GM18517 (cell line): ENCODE data around the gene IL12RB2.

Source experiments
- ATAC-seq: cut with Tn5 transposase; IDR thresholded peaks from one replicate; pipeline ENCODE4 v1.9.1; 2021; ENCODE audit warnings: mild to moderate bottlenecking, moderate library complexity; ENCODE audit not compliant: unreplicated experiment

IL12RB2 gene

DNA sequence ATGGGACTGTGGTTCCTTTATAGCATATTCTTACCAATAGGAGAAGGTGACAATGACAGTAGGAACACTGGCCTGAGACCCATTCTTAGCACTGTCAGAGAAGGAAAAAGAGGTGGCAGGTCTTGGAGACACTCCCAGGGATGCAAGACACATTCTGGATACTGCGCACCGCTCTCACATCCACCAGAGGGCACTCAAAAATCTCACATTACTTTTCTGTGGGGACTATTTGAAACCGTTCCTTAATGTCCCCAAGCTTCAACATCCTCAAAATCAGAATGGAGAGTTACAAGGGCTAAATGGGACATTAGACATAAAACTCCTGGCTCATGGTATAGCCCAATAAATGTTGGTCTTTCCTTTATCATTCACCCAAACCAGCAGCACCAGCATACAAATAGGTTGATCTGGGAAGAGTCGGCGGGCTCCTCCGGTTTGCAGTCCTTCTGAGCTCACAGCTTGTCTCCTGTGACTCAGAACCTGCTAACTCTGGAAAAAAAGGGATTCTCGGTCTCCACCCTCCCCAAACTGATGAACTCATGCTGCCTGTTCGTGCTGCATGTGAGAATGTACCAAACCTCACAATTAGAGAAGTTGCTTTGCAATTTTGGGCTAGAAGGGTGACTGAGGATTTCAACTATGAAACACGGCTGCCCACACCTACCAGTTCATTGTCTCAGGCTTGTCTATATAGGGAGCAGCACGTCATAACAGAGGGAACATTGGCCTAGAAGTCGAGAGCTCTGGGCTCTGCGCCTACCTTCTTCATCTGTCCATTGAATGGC lies 40.2 kb downstream of the IL12RB2 start:
- peak; percentile 50 for ATAC-seq

DNA sequence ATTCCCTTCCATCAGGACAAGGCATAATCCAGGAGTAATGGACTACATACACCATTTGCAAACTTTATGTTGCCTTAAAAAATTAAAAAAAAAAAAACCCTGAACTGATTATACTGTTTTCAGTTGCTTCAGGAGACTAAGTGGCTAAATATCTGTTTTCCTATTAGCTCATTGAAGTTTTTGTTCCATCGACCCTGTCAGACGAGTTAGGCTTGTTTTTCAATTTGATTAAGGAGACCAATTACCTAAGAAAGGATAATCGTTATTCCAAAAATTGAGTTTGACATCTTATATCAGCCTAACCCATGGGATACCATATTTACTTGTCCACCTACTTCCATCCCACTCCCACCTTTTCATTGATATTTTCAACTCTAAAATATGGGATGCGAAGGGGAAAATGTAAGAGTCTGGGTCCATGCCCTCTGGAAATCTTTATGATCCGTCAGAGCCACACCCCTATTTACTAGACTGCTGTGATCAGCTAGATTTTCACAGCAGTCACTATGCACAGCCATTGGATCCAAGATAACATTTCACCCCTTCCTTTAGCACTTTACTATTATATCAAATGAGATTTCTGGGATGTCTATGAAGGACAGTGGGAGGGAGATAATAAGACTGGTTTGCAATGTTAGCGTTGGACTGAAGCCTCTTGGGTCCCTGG lies 41.0 kb downstream of the IL12RB2 start:
- ATAC-seq = no peak

DNA sequence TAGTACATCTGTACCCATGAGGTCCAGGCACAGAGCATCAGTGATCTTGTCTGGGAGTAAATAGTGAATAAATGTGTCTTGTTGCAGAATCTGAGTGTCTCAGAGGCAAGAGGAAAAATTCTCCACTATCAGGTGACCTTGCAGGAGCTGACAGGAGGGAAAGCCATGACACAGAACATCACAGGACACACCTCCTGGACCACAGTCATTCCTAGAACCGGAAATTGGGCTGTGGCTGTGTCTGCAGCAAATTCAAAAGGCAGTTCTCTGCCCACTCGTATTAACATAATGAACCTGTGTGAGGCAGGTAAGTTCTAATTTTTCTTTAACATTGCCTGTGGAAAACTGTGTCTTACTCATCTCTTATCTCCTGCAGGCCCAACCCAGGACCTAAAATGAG lies 43.1 kb downstream of the IL12RB2 start:
- no peak for ATAC-seq

DNA sequence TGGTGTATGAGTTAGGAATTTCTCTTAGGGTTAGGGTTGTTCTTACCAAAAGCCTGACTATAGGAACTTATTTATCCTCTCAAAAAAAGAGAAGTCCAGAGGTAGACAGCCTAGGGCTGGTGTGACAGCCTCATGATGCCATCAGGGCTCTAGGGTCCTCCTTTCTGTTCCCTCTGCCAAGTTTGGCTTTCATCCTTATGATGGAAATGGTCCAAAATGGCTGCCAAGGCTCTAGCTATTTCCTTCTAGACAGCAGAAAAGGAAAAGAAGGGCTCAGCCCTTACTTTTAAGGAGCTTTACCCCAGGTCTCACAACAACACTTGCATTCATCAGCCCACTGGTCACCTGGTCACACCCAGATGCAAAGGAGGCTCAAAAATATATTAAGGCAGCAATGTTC lies 44.5 kb downstream of the IL12RB2 start:
- no peak for ATAC-seq

DNA sequence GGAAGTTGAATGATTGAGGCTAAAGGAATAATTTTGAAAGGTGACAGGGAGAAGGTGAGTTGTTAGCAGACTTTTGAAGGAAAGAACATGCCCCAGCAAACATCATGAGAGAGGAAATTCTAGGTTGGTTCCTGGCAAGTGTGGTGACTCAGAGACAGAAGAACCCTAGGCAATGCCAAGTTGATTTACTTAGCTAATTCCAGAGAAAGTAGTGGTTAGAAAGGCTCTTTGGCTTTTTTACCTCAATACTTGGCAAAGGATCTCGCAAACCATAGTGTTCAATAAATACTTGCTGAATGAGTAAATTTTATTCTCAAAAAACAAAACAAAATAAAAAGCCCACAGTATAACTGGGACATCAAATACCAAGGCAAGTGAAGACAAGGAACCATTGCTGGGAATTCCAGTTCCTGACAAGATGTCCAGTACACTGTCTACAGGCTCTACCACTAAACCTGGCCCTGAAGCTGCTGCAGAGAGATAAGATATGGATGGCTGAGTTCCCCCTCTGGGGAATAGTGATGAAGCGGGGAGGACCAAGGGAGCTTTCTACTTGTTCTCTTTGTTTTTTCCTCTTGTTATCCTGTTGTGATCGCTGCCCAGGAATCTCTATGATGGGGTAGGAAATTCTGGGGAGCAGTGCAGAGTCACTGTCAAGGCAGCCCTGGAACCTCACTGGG lies 48.2 kb downstream of the IL12RB2 start:
- ATAC-seq = no peak

DNA sequence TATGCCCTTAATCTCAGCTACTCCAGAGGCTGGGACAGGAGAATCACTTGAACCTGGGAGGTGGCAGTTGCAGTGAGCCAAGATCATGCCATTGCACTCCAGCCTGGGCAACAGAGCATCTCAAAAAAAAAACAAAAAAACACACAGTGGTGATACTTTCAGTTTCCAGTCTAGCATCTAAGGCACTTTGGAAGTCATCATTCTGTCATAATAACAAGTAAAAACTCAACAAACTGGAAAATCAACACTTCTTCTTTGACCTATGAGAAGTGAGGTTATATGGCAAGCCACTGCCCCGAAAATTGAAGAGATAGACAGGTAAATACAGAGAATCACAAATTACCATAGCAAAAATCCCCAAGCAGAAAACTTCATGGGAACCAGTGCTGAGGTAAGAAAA lies 51.9 kb downstream of the IL12RB2 start:
- no peak for ATAC-seq

DNA sequence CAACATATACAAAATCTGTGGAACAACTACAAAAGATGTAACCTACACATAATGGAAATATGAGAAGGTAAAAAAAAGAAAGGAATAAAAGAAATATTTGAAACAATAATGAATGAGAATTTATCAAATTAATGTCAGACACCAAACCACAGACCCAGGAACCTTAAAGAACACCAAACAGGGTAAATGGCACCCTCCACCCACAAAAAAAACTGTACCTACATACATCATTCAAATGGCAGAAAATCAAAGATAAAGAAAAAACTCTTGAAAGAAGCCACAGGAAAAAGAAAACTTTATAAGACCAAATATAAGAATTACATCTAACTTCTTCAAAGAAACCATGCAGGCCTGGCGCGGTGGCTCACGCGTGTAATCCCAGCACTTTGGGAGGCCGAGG lies 54.0 kb downstream of the IL12RB2 start:
- ATAC-seq = no peak

DNA sequence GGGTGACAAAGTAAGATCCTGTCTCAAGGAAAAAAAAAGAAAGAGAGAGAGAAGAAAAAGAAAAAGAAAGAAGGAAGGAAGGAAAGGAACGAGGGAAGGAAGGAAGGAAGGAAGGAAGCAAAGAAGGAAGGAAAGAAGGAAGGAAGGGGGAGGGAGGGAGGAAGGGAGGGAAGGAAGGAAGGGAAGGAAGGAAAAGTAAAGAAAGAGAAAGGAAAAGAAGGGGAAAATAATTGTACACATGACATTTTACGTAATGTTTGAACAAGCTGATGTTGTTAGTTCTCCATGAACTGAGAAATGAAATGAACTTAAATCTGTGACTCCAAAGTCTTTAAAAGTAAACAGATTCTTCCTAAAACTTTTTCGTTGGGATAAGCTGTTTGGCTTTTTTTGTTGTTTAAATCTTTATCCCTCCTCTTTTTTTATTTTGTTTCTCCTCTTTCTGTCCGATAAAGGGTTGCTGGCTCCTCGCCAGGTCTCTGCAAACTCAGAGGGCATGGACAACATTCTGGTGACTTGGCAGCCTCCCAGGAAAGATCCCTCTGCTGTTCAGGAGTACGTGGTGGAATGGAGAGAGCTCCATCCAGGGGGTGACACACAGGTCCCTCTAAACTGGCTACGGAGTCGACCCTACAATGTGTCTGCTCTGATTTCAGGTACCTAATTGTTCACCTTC lies 59.8 kb downstream of the IL12RB2 start:
- no peak for ATAC-seq

DNA sequence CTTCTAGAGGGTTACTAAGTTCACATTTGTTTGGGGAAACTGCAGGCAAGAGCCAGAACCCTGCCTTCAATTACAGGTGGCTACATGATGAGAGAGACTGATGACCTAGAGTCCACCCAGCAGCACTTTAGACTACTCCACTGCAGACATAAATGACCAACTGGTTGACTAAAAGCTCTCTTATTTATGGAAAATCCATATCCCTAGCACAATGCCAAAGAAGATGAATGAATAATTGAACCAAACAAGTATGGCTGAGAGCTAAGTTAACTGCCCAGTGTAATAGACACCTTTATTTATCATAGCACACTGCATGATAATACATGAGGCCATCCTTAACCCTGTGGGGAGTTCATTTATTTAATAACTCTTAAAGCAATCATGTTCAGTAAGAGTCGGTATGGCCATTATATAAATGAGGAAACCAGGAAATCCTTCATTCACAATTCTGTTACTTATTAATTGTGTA lies 60.4 kb downstream of the IL12RB2 start:
- ATAC-seq = no peak

DNA sequence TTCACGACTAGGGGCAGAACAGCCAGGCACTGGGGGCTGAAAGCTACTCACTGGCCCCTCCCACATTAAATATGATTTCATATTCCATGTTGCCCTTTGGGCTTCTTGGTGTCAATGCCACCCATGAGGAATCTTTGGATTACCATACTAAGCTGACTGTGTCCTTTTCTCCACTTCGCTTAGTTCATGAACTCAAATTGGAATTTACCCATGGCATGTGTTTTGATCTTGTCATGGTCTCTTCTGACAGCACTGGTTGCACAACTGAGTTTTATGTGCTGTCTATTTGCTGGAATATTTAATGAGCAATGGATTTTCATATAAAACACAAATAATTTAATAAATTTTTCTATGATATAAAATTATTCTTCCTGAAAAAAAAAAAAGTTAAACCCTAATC lies 63.4 kb downstream of the IL12RB2 start:
- no peak for ATAC-seq

DNA sequence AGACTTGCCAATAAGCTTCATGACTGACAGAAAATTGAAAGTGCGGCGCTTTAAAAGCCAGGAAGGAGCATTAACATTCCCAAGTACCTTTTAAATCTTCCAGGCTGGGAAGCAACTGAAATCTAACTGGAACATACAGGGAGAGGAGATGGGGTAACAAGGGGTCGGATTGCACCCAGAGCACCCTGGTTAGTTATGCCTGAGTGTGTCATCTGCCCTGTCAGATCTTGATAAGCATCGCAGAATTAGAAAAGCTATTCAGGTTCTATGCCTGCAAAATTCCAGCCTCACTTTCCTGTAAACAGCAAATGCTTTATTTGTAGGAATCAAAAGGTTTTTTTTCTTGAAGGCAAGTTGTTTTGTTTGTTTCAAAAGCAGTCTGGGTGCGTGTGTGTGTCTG lies 64.0 kb downstream of the IL12RB2 start:
- no peak for ATAC-seq

DNA sequence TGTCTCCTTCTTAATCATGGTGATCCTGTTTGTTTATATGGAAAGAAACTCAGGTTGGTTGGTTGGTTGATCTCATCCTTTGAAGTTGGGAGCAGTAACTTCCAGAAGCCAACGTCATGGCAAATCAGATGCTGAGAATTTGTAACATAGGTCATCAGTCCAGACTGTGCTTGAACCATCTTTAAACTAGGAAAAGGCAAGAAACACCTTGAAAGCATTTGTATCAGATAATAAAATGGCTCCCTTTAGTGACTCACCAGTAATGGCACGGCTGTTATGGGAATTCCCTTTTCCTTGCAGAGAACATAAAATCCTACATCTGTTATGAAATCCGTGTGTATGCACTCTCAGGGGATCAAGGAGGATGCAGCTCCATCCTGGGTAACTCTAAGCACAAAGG lies 64.5 kb downstream of the IL12RB2 start:
- ATAC-seq = no peak

DNA sequence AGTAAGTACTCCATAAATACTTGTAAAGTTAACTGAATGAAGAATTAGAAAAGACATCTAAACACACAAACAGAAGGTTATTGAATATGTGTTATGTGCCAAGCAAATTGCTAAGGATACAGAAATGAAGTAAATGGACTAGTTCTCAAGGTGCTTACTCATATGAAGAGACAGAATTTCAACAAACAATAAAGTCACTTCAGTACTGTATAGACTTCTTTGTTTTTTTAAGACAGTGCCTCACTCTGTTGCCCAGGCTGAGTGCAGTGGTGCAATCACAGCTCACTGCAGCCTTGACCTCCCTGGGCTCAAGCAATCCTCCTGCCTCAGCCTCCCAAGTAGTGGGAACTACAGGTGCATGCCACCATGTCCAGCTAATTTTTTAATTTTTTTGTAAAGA lies 65.2 kb downstream of the IL12RB2 start:
- no peak for ATAC-seq

DNA sequence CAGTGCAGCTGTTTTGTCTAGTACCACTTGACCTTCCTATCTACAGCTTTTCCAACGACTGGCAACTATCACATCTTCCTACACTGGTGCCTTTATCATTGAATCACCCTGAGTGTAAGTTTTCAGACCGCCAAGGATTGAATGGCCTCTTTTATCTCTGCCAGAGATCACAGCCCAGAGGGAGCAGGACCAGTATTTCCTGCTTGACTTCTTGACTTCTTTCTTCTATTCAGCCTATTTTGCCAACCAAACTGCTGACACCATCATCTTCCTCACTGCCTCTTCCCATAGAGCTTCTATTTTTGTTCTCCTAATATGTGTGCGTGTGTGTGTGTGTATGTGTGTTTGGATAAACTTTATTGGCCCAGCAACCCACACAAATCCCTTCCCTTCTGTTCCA lies 68.7 kb downstream of the IL12RB2 start:
- ATAC-seq = no peak

DNA sequence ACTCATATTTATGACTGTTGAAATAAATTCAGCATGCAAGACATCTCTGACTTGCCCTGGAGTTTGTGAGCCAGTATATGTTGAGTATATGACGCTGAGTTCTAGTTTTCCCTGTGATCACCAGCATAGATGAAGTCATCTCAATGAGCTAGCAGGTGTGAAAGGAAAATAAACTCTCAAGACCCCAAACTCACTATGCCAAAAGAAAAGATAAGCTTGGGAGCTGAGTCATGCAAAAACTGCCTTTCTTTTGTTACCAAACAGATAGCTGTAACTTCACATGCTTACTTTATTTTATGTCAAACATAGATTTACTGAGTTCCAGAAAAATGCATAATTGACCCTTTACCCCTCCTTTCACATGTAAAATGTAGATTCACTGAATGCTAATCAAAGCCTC lies 69.6 kb downstream of the IL12RB2 start:
- no peak for ATAC-seq

DNA sequence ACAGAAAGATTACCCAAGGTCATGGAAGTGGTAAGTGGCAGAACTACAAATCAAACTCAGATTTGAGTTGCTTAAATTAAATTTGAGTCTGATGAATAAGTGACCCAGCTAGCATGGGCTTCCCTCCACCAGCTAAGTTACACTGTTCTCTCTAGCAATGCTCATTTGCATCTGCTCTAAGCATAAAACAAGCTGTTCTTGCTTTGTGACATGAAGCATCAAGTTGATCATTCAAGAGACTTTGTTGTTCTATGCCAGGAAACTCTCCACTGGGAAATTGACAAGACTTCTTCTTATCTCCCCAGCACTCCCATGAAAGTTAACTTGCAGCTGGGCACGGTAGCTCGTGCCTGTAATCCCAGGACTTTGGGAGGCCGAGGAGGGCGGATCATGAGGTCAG lies 73.5 kb downstream of the IL12RB2 start:
- ATAC-seq = no peak

DNA sequence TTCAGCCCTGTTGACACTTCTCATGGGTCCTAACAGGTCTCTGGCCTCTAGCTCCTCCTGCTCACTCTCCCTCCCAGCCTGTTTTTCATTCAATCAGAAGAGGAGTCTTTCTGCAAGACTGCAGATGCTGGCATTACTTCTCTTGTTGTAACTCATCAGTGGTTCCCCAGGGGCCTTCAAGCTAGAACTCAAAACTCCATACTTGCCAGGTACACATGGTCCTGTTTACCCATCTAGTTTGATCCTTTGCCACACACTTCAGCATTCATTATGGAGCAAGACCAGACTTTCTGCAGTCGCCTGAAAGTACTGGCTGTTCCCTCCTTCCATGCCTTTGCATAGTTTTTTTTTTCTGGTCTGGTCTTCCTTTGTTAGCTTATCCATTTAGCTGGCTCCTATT lies 74.6 kb downstream of the IL12RB2 start:
- no peak for ATAC-seq

DNA sequence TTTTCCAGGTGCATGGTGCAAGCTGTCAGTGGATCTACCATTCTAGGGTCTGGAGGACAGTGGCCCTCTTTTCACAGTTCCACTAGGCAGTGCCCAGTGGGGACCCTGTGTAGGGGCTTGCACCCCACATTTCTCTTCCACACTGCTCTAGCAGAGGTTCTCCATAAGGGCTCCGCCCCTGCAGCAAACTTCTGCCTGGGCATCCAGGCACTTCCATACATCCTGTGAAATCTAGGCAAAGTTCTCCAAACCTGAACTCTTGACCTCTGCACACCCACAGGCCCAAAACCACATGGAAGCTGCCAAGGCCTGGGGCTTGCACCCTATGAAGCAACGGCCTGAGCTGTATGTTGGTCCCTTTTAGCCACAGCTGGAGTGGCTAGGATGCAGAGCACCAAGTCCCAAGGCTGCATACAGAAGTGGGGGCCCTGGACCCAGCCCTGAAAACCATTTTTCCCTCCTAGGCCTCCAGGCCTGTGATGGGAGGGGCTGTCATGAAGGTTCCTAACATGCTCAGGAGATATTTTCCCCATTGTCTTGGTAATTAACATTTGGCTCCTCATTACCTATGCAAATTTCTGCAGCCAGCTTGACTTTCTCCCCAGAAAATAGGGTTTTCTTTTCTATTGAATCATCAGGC lies 76.4 kb downstream of the IL12RB2 start:
- no peak for ATAC-seq

DNA sequence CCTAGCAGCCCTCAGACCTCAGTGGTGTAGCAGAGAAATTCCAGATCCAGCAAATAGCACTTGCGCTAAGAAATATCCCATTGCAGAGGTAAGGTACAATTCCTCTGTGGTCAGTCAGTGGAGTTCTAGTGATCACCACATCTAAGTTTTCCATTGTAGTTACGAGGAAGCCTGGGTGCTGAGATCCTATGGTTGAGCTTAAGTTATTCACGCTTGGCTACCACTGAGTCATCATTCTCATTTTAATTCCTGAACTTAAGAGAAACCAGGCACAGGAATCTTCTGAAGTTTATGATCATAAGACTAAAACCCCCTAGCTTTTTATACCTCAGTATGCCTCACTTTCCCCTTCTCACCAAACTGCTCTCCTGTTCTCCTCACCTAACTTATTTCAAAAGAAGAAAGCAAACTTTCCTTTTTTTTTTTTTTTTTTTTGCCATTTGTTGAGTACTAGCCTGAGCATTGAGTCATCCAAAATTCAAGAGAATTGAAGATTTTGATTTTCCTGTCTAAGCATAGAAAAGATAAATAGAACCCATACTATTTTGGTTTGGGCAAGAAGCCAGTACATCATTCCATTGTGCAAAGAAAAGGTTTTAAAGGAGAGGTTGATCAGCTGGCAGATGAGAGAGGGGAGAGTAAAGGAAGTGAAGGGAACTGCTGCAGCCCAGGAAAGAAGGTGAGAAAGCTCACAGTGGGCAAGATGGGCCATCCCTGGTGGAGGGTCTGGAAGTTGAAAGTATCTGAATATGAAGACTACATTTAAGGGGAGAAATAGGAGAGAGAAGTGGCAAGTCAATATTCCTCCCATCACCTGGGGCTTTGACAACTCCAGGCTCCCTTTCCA lies 82.6 kb downstream of the IL12RB2 start:
- ATAC-seq = no peak

DNA sequence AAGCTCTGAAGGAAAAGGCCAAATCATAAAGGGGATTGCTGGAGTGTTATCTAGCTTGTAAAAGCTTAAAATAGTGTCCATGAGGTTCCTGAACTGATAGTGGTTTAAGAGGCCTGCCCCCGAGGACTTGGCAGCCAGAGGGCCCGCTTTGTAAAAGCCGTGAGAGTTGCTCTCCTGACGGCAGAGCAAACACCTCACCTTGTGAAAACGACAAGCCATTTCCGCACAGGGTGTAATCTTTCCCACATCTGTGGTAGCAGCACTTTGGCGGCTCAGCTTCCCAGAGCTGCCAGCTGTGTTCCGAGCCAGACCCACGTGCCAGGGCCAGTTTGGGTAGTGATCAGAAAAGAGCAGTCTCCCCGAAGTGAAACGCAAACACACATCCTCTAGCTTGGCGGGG lies 85.6 kb downstream of the IL12RB2 start:
- ATAC-seq = no peak
